Kidney tubule cell (primary cell): ENCODE measurements around the gene NEK10.

ENCODE experiments used
- DNase-seq: peaks from one replicate; pipeline ENCODE4 v3.0.0-alpha.2; 2018; ENCODE audit warnings: low spot score

Gene NEK10

GRCh38 chr3:27171113-27171512 lies 198.1 kb downstream of the NEK10 start:
- DNase-seq = no peak

- peak; percentile 91 for DNase-seq
Observed at GRCh38 chr3:27166888-27167287, 202.3 kb downstream of the NEK10 start.

DNA sequence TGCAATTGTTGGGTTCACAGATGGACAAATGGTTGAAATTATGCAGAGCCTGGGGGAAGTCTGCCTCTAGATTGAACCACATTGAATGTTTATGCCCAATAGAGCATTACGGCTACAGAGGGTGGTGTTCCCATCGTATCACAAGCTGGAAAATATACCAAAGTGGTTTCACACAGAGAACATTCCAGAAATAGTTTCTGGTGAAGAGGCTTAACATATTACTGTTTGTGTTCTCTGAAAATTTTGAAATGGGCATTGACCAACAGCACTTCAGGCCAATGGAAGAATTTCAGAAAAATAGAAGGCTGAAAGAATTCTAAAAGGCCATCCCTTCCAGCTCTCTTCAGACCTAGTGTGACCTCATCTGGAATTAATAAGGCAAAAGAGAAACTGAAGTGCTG lies 203.9 kb downstream of the NEK10 start:
- peak; percentile 82 for DNase-seq

GRCh38 chr3:27160779-27161287 lies 208.3 kb downstream of the NEK10 start:
- no peak for DNase-seq

DNA sequence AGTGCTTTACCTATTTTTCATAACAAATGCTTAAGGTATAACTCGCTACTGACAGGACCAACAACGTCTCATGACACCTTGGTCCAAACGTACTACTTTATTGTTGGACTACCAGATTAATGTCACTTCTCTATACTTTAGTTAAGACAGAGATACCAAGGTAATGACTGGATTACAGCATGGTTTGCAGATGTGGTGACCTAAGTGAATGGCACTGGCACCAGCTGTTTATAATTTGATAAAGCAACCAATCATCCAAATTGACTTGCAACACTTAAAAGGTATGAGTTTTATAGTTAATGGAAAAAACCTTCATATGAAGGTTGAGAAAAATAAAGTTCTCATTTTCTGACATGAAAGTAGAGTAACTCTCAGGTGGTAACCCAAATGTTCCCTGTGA lies 209.0 kb downstream of the NEK10 start:
- no peak for DNase-seq

GRCh38 chr3:27147215-27147614 lies 222.0 kb downstream of the NEK10 start:
- no peak for DNase-seq

DNA sequence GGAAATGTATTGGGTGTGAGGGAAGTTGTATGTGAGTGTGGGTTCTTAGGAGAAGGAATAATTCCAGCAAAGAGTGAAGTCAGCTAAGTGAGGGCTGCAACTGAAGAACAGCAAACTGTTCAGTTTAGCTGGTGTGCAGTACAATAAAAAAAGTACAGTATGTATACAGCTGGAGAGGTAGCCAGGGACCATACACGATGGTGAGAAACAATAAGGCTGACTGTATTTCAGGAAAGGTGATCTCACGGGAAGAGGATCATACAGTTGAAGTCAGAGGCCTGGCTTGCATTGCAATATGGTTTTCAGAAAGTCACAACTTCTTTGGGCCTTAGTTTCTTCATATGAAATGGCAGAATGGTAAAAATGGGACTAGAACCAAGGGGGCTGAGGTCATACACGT lies 222.4 kb downstream of the NEK10 start:
- DNase-seq = no peak

GRCh38 chr3:27145719-27146118 lies 223.5 kb downstream of the NEK10 start:
- no peak for DNase-seq

GRCh38 chr3:27141668-27142067 lies 227.5 kb downstream of the NEK10 start:
- no peak for DNase-seq

DNA sequence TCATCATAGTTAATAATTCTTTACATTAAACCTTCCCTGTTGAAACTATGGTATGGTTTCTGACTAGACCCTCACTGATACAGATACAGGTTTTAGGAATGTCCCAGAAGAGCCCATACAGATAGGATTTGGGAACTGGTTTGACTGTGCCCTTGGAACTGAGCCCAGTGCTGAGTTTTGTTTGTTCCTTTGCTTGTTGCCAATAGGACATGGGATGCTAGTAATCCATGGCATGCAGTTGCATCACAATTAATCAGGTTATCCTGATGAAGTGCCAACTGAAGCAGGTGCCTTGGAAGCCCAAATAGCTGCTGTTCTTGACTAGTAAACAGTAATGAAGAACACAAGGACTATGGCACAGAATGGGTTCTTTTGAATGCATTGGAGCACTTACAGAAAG lies 230.6 kb downstream of the NEK10 start:
- no peak for DNase-seq

DNA sequence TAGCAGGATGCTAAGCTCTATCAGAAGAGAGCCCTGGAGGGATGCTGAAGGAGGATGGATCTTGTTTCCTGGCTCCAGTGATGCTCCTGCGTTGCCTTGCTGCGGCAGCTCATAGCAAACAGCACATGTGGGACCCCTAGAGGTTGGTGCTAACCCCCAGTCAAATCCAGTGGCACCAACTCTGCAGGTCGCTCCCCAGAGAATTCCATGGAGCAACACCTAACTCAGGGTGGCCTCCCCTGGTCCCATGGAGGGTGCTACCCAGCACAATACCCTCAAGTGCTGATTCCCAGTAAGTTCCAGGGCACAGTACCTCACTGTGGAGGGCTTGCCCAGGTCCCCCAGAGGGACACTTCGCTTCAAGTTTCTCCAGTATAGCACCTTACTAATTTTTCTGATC lies 231.2 kb downstream of the NEK10 start:
- no peak for DNase-seq

DNA sequence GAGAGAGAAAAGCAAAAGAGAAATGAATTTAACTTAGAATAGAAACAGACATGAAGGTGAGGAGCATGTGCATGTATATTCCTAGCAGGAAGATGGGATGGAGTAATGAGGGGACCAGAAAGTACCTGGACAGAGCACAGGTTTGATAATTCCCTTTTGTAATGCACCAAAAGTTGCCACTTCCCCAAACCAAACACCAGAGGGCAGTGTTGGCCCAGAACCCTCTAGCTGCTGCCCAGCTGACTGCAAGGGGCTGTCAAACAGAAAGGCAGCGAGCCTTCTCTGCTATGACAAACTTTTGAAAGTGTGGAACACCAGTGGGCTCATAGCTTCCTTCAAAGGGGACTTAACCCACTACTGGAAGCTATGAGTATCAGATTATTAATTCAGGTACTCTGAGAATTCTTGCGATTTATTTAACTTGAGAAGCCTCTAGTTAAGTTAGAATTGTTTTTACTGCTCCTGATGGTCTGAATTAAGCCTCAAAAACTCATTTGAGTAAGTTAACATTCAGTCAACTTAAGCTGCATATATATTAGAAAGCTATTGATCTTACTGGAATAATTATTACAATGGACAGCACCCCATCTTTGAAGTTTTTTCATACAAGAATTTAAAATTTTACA lies 234.9 kb downstream of the NEK10 start:
- DNase-seq = peak; percentile 66

DNA sequence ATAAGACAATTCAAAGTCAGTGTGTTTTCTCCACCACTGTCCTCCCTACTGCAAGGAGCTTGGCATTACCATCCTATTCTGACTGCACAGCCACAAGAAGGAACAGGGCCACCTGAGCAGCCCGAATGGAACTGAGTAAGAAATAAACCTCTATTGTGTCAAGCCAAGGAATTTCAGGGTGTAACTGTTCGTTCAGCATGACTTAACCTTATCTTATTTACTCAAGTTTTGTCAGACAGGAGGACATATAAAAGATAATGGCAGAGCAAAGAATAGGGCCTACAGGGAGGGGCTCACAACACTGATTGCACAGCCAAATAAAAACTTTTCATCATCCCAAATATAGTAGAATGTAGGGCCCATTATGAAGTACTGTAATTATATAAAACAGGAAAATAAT lies 236.1 kb downstream of the NEK10 start:
- DNase-seq = peak; percentile 11

DNA sequence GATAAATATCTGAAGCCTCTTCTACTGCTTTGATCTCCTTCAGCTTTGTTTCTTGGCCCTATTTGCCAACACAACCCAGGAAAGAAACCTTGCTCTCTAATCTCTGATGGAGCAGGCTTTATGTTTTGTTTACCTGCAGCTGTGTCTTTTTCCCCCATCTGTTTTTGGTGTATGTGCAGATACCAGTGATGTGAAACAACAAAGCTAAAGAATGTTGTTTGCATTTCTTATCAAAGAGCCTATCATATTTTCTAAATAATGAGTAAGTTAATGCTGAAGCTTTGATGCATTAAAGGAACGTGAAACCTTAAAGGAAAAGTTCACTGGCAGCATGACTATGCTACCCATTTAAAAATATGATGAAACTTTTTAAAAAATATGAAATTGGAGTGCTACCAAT lies 238.4 kb downstream of the NEK10 start:
- no peak for DNase-seq

GRCh38 chr3:27127879-27128278 lies 241.3 kb downstream of the NEK10 start:
- no peak for DNase-seq

- DNase-seq = peak; percentile 9
Observed at GRCh38 chr3:27127195-27127594, 242.0 kb downstream of the NEK10 start.

- no peak for DNase-seq
Observed at GRCh38 chr3:27125821-27126501, 243.2 kb downstream of the NEK10 start.

GRCh38 chr3:27119639-27120038 lies 249.5 kb downstream of the NEK10 start:
- no peak for DNase-seq

DNA sequence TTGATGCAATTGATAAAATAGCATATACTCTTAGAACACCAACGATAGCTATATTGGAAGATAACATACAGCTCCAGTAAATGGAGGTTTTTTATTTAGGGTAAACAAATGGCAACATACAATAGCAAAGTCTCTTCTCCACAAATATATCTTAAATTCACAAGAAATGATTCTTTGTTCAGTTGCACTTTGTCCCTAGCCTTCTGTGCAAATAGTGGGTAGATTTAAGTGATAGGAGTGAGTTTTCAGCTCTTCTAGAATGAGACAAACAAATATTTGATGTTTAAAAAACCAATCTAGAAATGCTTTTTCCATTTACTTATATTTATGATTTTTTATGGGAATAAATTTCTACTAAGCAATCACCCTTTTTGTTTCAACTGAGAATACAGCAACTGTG lies 253.8 kb downstream of the NEK10 start:
- DNase-seq = no peak

- peak; percentile 29 for DNase-seq
Observed at GRCh38 chr3:27114684-27115083, 254.5 kb downstream of the NEK10 start.

DNA sequence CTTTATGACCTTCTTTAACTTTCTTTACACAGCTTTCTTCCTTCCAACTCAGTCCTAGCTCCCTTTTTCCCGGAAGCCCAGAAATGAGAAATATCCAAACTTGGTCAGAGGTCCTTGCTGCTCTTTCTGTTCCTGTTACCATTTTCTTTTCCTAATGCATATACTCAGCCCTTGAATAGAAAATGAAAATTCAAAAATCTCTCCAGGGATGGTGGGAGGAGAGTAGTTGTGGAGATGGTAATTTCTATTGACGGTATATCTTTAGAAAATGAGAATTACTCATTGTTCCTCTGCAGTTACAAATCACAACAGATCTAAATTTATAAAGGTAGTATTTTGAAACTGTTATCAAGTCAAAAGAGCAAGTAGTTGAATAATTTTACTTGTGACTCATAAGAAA lies 255.1 kb downstream of the NEK10 start:
- DNase-seq = no peak

GRCh38 chr3:27110020-27110419 lies 259.2 kb downstream of the NEK10 start:
- no peak for DNase-seq

GRCh38 chr3:27108322-27108721 lies 260.9 kb downstream of the NEK10 start:
- DNase-seq = no peak

DNA sequence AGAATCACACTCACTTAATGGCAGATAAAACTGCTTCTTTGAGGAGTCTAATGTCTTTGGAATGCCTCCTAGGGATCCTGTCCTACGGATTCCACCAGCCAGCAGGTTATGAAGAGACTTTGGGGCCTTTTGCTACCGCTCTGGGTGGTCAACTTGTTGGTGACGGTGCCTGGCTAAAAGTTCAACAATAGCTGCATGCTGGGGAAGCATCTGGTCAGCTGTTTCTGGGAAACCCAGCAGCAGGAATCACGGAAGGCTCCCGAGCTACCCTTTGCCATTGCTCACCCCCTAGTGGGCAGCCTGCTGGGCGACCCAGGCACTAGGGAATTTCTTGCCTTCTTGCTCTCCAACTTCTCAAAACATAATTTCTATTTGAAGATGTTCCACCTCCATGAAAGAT lies 263.3 kb downstream of the NEK10 start:
- DNase-seq = no peak
